ENCODE measurements around the gene CTNNA1.

Gene CTNNA1

DNA sequence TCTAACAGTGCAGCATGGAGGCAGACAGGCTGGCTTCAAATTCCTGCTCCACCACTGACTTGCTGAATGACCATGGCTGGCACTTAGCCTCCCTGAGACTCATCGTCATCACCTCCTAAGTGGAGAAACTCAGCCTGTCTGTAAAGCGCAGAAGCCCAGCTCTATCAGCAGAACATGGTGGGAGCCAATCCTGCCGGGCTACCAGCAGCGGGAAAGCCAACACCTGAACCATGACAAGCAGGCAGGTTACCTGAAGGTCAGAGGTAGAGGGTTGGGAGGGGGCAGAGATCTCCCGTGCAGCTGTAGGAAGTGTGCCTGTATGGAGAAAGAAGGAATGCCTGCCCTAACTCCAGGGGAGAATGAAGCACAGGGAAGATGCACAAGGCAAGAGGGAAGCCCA, 194.6 kb downstream of the CTNNA1 start:
- no peak overlapping the region for H3K4me3 ChIP-seq (ENCODE audit: low read depth, low read length)
- ChIA-PET CTCF (no interaction called here), POLR2A (no interaction called here)
- no peak for TF ChIP-seq YY1 (tag by site-specific recombination; IDR thresholded peaks at IDR 0.05)
- no peak for TF ChIP-seq ZNF404 (tag by site-specific recombination; IDR thresholded peaks at IDR 0.05)
- TF ChIP-seq, protein P1, sequence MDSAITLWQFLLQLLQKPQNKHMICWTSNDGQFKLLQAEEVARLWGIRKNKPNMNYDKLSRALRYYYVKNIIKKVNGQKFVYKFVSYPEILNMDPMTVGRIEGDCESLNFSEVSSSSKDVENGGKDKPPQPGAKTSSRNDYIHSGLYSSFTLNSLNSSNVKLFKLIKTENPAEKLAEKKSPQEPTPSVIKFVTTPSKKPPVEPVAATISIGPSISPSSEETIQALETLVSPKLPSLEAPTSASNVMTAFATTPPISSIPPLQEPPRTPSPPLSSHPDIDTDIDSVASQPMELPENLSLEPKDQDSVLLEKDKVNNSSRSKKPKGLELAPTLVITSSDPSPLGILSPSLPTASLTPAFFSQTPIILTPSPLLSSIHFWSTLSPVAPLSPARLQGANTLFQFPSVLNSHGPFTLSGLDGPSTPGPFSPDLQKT (IDR thresholded peaks at IDR 0.05; ENCODE audit: borderline replicate concordance, low read depth, low read length), result no peak
- TF ChIP-seq ZNF830 (tag by site-specific recombination; IDR thresholded peaks at IDR 0.05; ENCODE audit: low read depth), result no peak
- no peak for TF ChIP-seq GFI1B (tag by site-specific recombination; IDR thresholded peaks at IDR 0.05)
- TF ChIP-seq ZBTB10 (tag by site-specific recombination; IDR thresholded peaks at IDR 0.05), result no peak
- no peak for TF ChIP-seq ZNF645 (tag by site-specific recombination; IDR thresholded peaks at IDR 0.05)
- TF ChIP-seq ZFP37 (tag by site-specific recombination; IDR thresholded peaks at IDR 0.05), result no peak
- H3K4me1 ChIP-seq (ENCODE audit: control insufficient read depth, insufficient read depth, low read length), result no peaks in the 10 kb centered on the region
- no peak overlapping the region for H3K27ac ChIP-seq (ENCODE audit: extremely low read depth, low read depth, low read length)
- H3K36me3 ChIP-seq (ENCODE audit: control insufficient read depth in 2 of 2, insufficient read depth in 1 of 2, low read length in 2 of 2), result peaks cover 0 to 10% of the 10 kb centered on the region in 2 experiments; a peak in 1 of 3 replicates
- no peaks in the 10 kb centered on the region for H3K9me3 ChIP-seq (ENCODE audit: control insufficient read depth, insufficient read depth, low read depth, low read length)

DNA sequence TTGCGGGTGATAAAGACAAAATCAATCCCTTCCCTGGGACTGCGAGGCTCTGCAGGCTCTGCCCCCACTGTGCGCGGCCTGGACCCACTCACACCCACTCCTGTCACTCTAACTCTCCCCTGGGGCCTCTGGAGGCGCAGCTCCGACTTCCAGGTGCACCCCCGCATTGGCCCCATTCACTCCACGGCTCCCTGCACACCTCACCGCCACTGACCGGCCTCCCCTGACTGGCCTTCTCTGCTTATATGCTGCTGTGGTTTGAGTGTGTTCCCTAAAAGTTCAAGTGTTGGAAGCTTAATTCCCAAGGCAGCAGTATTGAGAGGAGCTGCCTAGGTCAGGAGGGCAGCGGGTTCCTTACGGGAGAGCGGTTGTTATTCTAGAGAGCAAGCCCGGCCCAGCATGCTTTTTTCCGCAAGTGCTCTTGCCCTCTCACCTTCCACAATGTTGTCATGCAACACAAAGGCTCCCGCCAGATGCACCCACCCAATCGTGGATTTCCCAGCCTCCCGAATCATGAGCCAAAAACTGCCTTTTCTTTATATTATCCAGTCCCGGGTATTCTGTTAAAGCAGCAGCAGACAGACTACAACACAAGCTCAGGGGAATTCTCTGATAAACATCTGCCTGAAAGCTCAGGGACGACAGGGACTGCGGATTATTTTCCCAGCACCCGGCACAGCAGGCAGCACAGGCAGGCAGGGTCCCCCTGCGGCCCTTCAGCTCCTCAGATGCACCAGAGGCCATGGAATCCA, 195.4 kb downstream of the CTNNA1 start:
- no peak overlapping the region for H3K27ac ChIP-seq (ENCODE audit: extremely low read depth, low read depth, low read length)
- H3K4me1 ChIP-seq (ENCODE audit: control insufficient read depth, insufficient read depth, low read length), result peaks cover 3% of the 10 kb centered on the region; the same call in 1 of the 2 replicates
- peak; percentile 30 for TF ChIP-seq ZFHX2 (tag by site-specific recombination; conservative IDR thresholded peaks at IDR 0.05)
- TF ChIP-seq ZIC2 (tag by site-specific recombination; IDR thresholded peaks at IDR 0.05), result peak; percentile 87
- peak; percentile 72 for TF ChIP-seq EGR2 (tag by site-specific recombination; IDR thresholded peaks at IDR 0.05; ENCODE audit: low read depth)
- TF ChIP-seq KLF7 (tag by site-specific recombination; IDR thresholded peaks at IDR 0.05; ENCODE audit: borderline replicate concordance), result no peak
- ChIA-PET CTCF (interaction anchor here (0.5 to 0.7 kb wide), 2 partner anchors 27 to 28 kb away, joined by 3 to 4 read pairs; no protein-coding TSS in a partner anchor), POLR2A (no interaction called here)
- H3K4me3 ChIP-seq (ENCODE audit: low read depth, low read length), result no peak overlapping the region
- H3K9me3 ChIP-seq (ENCODE audit: control insufficient read depth, insufficient read depth, low read depth, low read length), result no peaks in the 10 kb centered on the region
- H3K36me3 ChIP-seq (ENCODE audit: control insufficient read depth in 2 of 2, insufficient read depth in 1 of 2, low read length in 2 of 2), result peaks cover 0 to 10% of the 10 kb centered on the region in 2 experiments; a peak in 1 of 3 replicates

GRCh38 chr5:138949223-138949574, 196.0 kb downstream of the CTNNA1 start:
- Histone ChIP-seq H3K36me3 (ENCODE audit: control insufficient read depth in 2 of 2, insufficient read depth in 1 of 2, low read length in 2 of 2) (peaks cover 0 to 10% of the 10 kb centered on the region in 2 experiments; a peak in 1 of 3 replicates), H3K4me3 (ENCODE audit: low read depth, low read length) (no peak overlapping the region), H3K4me1 (ENCODE audit: control insufficient read depth, insufficient read depth, low read length) (peaks cover 3% of the 10 kb centered on the region; the same call in 1 of the 2 replicates), H3K27ac (ENCODE audit: extremely low read depth, low read depth, low read length) (no peak overlapping the region), H3K9me3 (ENCODE audit: control insufficient read depth, insufficient read depth, low read depth, low read length) (no peaks in the 10 kb centered on the region)
- TF ChIP-seq MYNN (tag by site-specific recombination; IDR thresholded peaks at IDR 0.05; ENCODE audit: borderline replicate concordance) (no peak), ZIC2 (tag by site-specific recombination; IDR thresholded peaks at IDR 0.05) (0 out of 2 replicates have a peak, but pooled peaks have one; percentile 2)
- ChIA-PET POLR2A (no interaction called here), CTCF (interaction anchor here (0.5 kb wide), 1 partner anchor 28 kb away, joined by 4 read pairs; no protein-coding TSS in a partner anchor)

All from HEK293 (cell line).